Activated B cell treated with CpG ODN at 0.5 μM for 24 hours (primary cell): ENCODE measurements around the gene AK2. TPM values are rescaled to one million over a fixed set of nuclear protein-coding genes. Genes with fewer than 3 reads are reported as not detected.
A peak's percentile ranks its signal among the peaks of the same experiment; 100 is the strongest.
"Not testable (repeated sequence)": the region's sequence is repeated elsewhere in the genome, so short reads cannot be mapped to it uniquely, and the experiment has no call there.

Experiments
- ATAC-seq: fragments of 200-7000 bp; cut with Tn5 transposase; one replicate; pipeline ENCODE4 v1.10.0; 2021; ENCODE audit warnings: low read depth, mild to moderate bottlenecking, moderate library complexity
- CTCF ChIA-PET: fragments of 350-600 bp; sonication (Branson Sonifier 250); formaldehyde crosslinking; loops from one replicate; lab custom pipeline; 2021; ENCODE audit warnings: antibody characterized with exemption; lab: Charles Lee
- POLR2A ChIA-PET: fragments of 350-600 bp; sonication (Branson Sonifier 250); formaldehyde crosslinking; loops from one replicate; lab custom pipeline; 2021; ENCODE audit warnings: antibody characterized with exemption; lab: Charles Lee
- DNase-seq: peaks from one replicate; pipeline ENCODE4 v3.0.0; 2022
- H3K27ac Mint-ChIP-seq: one replicate; pipeline ENCODE4 v1.8.0; 2020; ENCODE audit warnings: mixed read lengths
- H3K27me3 Mint-ChIP-seq: one replicate; pipeline ENCODE4 v1.8.0; 2021; ENCODE audit warnings: mixed read lengths
- H3K36me3 Mint-ChIP-seq: one replicate; pipeline ENCODE4 v1.8.0; 2021; ENCODE audit warnings: low read depth, mixed read lengths
- H3K4me1 Mint-ChIP-seq: one replicate; pipeline ENCODE4 v1.8.0; 2021; ENCODE audit warnings: mixed read lengths
- H3K4me3 Mint-ChIP-seq: one replicate; pipeline ENCODE4 v1.8.0; 2020; ENCODE audit warnings: mild to moderate bottlenecking, mixed read lengths
- H3K9me3 Mint-ChIP-seq: one replicate; pipeline ENCODE4 v1.8.0; 2020; ENCODE audit warnings: mixed read lengths
- CTCF ChIP-seq: fragments of 200-600 bp; IDR thresholded peaks from one replicate; pipeline ENCODE4 v1.8.0; 2022; ENCODE audit warnings: antibody characterized with exemption, mild to moderate bottlenecking
- intact Hi-C: fragments of 100-400 bp; cut with micrococcal nuclease; formaldehyde crosslinking; loops from one replicate; pipeline ENCODE4 v1.15.1; 2024
- total RNA-seq: library from RNA; stranded (reverse); gene quantifications from 2 replicates; pipeline ENCODE4 v1.2.3, GENCODE V29; 2022

AK2 gene
- total RNA-seq, 1 donor from 2014 or later = 162 TPM

GRCh38 chr1:33030575-33030974 lies 6.1 kb downstream of the AK2 start:
- Mint-ChIP-seq H3K4me3 (no peak overlapping the region), H3K27ac (no peak overlapping the region), H3K27me3 (no peaks in the 10 kb centered on the region), H3K36me3 (peaks cover 54% of the 10 kb centered on the region), H3K9me3 (no peaks in the 10 kb centered on the region), H3K4me1 (peaks cover 59% of the 10 kb centered on the region)
- ChIA-PET CTCF (no interaction called here), POLR2A (no interaction called here)
- no peak for ATAC-seq
- intact Hi-C loops = loop anchor here (10.0 kb wide), 1 partner anchor 54 kb away; the partner anchor contains the start of gene AZIN2
- no peak for TF ChIP-seq CTCF
- DNase-seq = no peak

GRCh38 chr1:33029921-33030320 lies 6.8 kb downstream of the AK2 start:
- POLR2A ChIA-PET = no interaction called here
- Mint-ChIP-seq H3K27me3 (no peaks in the 10 kb centered on the region), H3K4me1 (peaks cover 58% of the 10 kb centered on the region), H3K9me3 (no peaks in the 10 kb centered on the region), H3K4me3 (no peak overlapping the region), H3K27ac (no peak overlapping the region), H3K36me3 (peaks cover 53% of the 10 kb centered on the region)
- TF ChIP-seq CTCF = no peak
- DNase-seq (no peak), ATAC-seq (no peak)
- CTCF ChIA-PET = no interaction called here
- intact Hi-C loops = loop anchor here (10.0 kb wide), 1 partner anchor 55 kb away; the partner anchor contains the start of gene AZIN2

- H3K27ac Mint-ChIP-seq = no peak overlapping the region
- H3K4me3 Mint-ChIP-seq = no peak overlapping the region
- H3K4me1 Mint-ChIP-seq = peaks cover 57% of the 10 kb centered on the region
- TF ChIP-seq CTCF = no peak
- intact Hi-C loops = no loop called here
- DNase-seq = no peak
- no peaks in the 10 kb centered on the region for H3K27me3 Mint-ChIP-seq
- ChIA-PET CTCF (no interaction called here), POLR2A (no interaction called here)
- H3K9me3 Mint-ChIP-seq = no peaks in the 10 kb centered on the region
- no peak for ATAC-seq
- peaks cover 52% of the 10 kb centered on the region for H3K36me3 Mint-ChIP-seq
Measured at GRCh38 chr1:33029209-33029608, 7.5 kb downstream of the AK2 start.

- Mint-ChIP-seq H3K27ac (no peak overlapping the region), H3K27me3 (no peaks in the 10 kb centered on the region), H3K4me1 (peaks cover 32% of the 10 kb centered on the region), H3K4me3 (no peak overlapping the region), H3K36me3 (peaks cover 57% of the 10 kb centered on the region), H3K9me3 (no peaks in the 10 kb centered on the region)
- intact Hi-C loops = no loop called here
- ATAC-seq (no peak), DNase-seq (no peak)
- no peak for TF ChIP-seq CTCF
- ChIA-PET CTCF (no interaction called here), POLR2A (interaction anchor here (1.3 to 1.9 kb wide), 2 partner anchors 32 to 61 kb away, joined by 3 to 4 read pairs; partner anchors contain the start of gene RNF19B)
Measured at GRCh38 chr1:33025761-33026160, 10.9 kb downstream of the AK2 start.

GRCh38 chr1:33025180-33025569 lies 11.5 kb downstream of the AK2 start:
- Mint-ChIP-seq H3K36me3 (peaks cover 59% of the 10 kb centered on the region), H3K9me3 (no peaks in the 10 kb centered on the region), H3K4me3 (no peak overlapping the region), H3K27me3 (no peaks in the 10 kb centered on the region), H3K4me1 (peaks cover 30% of the 10 kb centered on the region), H3K27ac (no peak overlapping the region)
- intact Hi-C loops = no loop called here
- ATAC-seq (no peak), DNase-seq (no peak)
- TF ChIP-seq CTCF = no peak
- POLR2A ChIA-PET = interaction anchor here (0.6 to 1.9 kb wide), 9 partner anchors 32 to 620 kb away, joined by 3 to 13 read pairs (median 4); partner anchors contain the start of genes AZIN2, RBBP4 and RNF19B
- CTCF ChIA-PET = no interaction called here

GRCh38 chr1:33024430-33025179 lies 12.1 kb downstream of the AK2 start:
- POLR2A ChIA-PET = interaction anchor here (0.6 to 1.9 kb wide), 8 partner anchors 31 to 619 kb away, joined by 3 to 13 read pairs (median 4); partner anchors contain the start of genes AZIN2, RBBP4 and RNF19B
- ATAC-seq = peak; percentile 31
- Mint-ChIP-seq H3K4me3 (peak overlapping the region; percentile 28), H3K4me1 (peaks cover 30% of the 10 kb centered on the region), H3K36me3 (peaks cover 58% of the 10 kb centered on the region)
- DNase-seq, H3K27me3 Mint-ChIP-seq, CTCF ChIA-PET, H3K9me3 Mint-ChIP-seq, intact Hi-C loops, H3K27ac Mint-ChIP-seq: not testable (repeated sequence)
